Esophagus muscularis mucosa (tissue), 4 donors: ENCODE data around the gene PRLR.

Experiments used
- EP300 ChIP-seq: sonication (generic); formaldehyde crosslinking; IDR thresholded peaks from one replicate; pipeline ENCODE4 v1.6.1; 2017; ENCODE audit warnings: antibody characterized with exemption
- POLR2AphosphoS5 ChIP-seq, 2 donors: sonication (generic); formaldehyde crosslinking; IDR thresholded peaks; one replicate each; pipeline ENCODE4 v1.6.1; 2017; ENCODE audit warnings: antibody characterized with exemption in 2 of 2
- TF ChIP-seq, protein P1 (sequence below), 3 experiments: fragments of 200-600 bp in 2 of 3; fragments of 450-650 bp in 1 of 3; sonication (generic) in 2 of 3; IDR thresholded peaks; one replicate each; pipeline ENCODE4 v1.5.1; 2017 to 2019; ENCODE audit warnings: antibody characterized with exemption in 3 of 3, mild to moderate bottlenecking in 2 of 3, moderate library complexity in 1 of 3

DNA sequence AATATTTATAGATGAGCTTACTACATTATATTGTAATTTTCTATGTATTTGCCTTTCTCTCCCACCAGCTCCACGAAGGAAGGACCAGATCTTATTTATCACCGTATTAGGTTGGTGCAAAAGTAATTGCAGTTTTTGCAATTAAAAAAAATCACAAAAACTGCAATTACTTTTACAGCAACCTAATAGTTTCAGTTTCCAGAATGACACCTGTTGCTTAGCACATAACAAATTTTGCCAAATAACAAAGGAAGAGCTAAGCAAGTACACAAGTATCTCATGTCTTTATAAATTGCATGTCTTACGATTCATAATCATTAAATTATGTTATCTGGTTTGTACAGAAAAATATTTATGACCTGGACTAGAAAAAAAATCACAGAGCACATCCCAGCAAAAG lies 228.4 kb downstream of the PRLR start:
- TF ChIP-seq POLR2AphosphoS5 (IDR thresholded peaks at IDR 0.05) (no peak), EP300 (no peak)
- TF ChIP-seq, protein P1, sequence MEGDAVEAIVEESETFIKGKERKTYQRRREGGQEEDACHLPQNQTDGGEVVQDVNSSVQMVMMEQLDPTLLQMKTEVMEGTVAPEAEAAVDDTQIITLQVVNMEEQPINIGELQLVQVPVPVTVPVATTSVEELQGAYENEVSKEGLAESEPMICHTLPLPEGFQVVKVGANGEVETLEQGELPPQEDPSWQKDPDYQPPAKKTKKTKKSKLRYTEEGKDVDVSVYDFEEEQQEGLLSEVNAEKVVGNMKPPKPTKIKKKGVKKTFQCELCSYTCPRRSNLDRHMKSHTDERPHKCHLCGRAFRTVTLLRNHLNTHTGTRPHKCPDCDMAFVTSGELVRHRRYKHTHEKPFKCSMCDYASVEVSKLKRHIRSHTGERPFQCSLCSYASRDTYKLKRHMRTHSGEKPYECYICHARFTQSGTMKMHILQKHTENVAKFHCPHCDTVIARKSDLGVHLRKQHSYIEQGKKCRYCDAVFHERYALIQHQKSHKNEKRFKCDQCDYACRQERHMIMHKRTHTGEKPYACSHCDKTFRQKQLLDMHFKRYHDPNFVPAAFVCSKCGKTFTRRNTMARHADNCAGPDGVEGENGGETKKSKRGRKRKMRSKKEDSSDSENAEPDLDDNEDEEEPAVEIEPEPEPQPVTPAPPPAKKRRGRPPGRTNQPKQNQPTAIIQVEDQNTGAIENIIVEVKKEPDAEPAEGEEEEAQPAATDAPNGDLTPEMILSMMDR (IDR thresholded peaks at IDR 0.05), result no peak
